Suprapubic skin (tissue), 4 donors: ENCODE data around the gene PLCG2. TPM values are rescaled to one million over a fixed set of nuclear protein-coding genes. Genes with fewer than 3 reads are reported as not detected.
"Not testable (repeated sequence)": the region's sequence is repeated elsewhere in the genome, so short reads cannot be mapped to it uniquely, and the experiment has no call there.

Source experiments
- DNase-seq, 2 donors: peaks; one replicate each; pipeline ENCODE4 v3.0.0-alpha.2; 2019; ENCODE audit warnings: low spot score in 2 of 2
- H3K27ac ChIP-seq: fragments of 200-600 bp; sonication (generic); one replicate; pipeline ENCODE4 v1.5.1; 2019
- H3K27me3 ChIP-seq: fragments of 200-600 bp; sonication (generic); one replicate; pipeline ENCODE4 v1.5.1; 2019
- H3K36me3 ChIP-seq: fragments of 200-600 bp; sonication (generic); one replicate; pipeline ENCODE4 v1.5.1; 2019
- H3K4me1 ChIP-seq: fragments of 200-600 bp; sonication (generic); one replicate; pipeline ENCODE4 v1.5.1; 2019
- H3K4me3 ChIP-seq: fragments of 200-600 bp; sonication (generic); one replicate; pipeline ENCODE4 v1.5.1; 2019; ENCODE audit warnings: mild to moderate bottlenecking
- H3K9me3 ChIP-seq: fragments of 200-600 bp; sonication (generic); one replicate; pipeline ENCODE4 v1.5.1; 2019
- CTCF ChIP-seq, 2 donors: fragments of 200-600 bp in 1 of 2; fragments of 450-650 bp in 1 of 2; sonication (generic) in 1 of 2; IDR thresholded peaks; one replicate each; pipeline ENCODE4 v1.5.1; 2016 to 2019; ENCODE audit warnings: antibody characterized with exemption in 2 of 2, mild to moderate bottlenecking in 1 of 2, moderate library complexity in 1 of 2
- EP300 ChIP-seq: sonication (generic); formaldehyde crosslinking; IDR thresholded peaks from one replicate; pipeline ENCODE4 v1.6.1; 2017; ENCODE audit warnings: antibody characterized with exemption
- POLR2A ChIP-seq, 2 donors: fragments of 450-650 bp; IDR thresholded peaks; one replicate each; pipeline ENCODE4 v1.6.1; 2017; ENCODE audit warnings: antibody characterized with exemption in 2 of 2, mild to moderate bottlenecking in 2 of 2, moderate library complexity in 2 of 2
- POLR2AphosphoS5 ChIP-seq, 3 donors: sonication (generic); formaldehyde crosslinking; IDR thresholded peaks; one replicate each; pipeline ENCODE4 v1.6.1; 2017; ENCODE audit warnings: antibody characterized with exemption in 3 of 3
- WGBS: methylation state at CpG from one replicate; pipeline ENCODE4 v1.1.5; 2018; 5-methylcytosine and 5-hydroxymethylcytosine counted together
- total RNA-seq, 4 donors: library from RNA; depleted of rRNA; stranded (reverse); fragments of >200 nt; gene quantifications; one replicate each; pipeline ENCODE4 v1.1.0, GENCODE V29; 2016

The PLCG2 gene
- total RNA-seq, 4 donors from 2014 or later: 6.5 to 24.1 (median 10.5) TPM

GRCh38 chr16:81971853-81972252 is 192.8 kb downstream of the PLCG2 start:
- DNase-seq: no peak
- 98% methylated on average over 1 of the region's 1 CpG for WGBS
- Histone ChIP-seq H3K4me1 (no peaks in the 10 kb centered on the region), H3K36me3 (no peaks in the 10 kb centered on the region), H3K27ac (no peak overlapping the region), H3K9me3 (no peaks in the 10 kb centered on the region), H3K4me3 (no peak overlapping the region), H3K27me3 (no peaks in the 10 kb centered on the region)
- no peak for TF ChIP-seq POLR2AphosphoS5 (IDR thresholded peaks at IDR 0.05)
- no peak for TF ChIP-seq EP300
- no peak for TF ChIP-seq POLR2A (IDR thresholded peaks at IDR 0.05)
- no peak for TF ChIP-seq CTCF (IDR thresholded peaks at IDR 0.05)

- DNase-seq: no peak
- 64% methylated on average over 2 of the region's 2 CpGs for WGBS
- no peak overlapping the region for H3K27ac ChIP-seq
- no peaks in the 10 kb centered on the region for H3K4me1 ChIP-seq
- H3K9me3 ChIP-seq: no peaks in the 10 kb centered on the region
- no peaks in the 10 kb centered on the region for H3K36me3 ChIP-seq
- no peak for TF ChIP-seq CTCF (IDR thresholded peaks at IDR 0.05)
- H3K27me3 ChIP-seq: no peaks in the 10 kb centered on the region
- H3K4me3 ChIP-seq: no peak overlapping the region
These were observed 194.6 kb downstream of the PLCG2 start for GRCh38 chr16:81973737-81974136.

GRCh38 chr16:81975637-81976036 is 196.5 kb downstream of the PLCG2 start:
- no peaks in the 10 kb centered on the region for H3K9me3 ChIP-seq
- WGBS: 46% methylated on average over 1 of the region's 1 CpG
- no peaks in the 10 kb centered on the region for H3K27me3 ChIP-seq
- H3K4me1 ChIP-seq: no peaks in the 10 kb centered on the region
- H3K36me3 ChIP-seq: no peaks in the 10 kb centered on the region
- H3K4me3 ChIP-seq: no peak overlapping the region
- TF ChIP-seq POLR2AphosphoS5 (IDR thresholded peaks at IDR 0.05) (no peak), CTCF (IDR thresholded peaks at IDR 0.05) (no peak), POLR2A (IDR thresholded peaks at IDR 0.05) (no peak), EP300 (no peak)
- DNase-seq: no peak
- H3K27ac ChIP-seq: no peak overlapping the region

GRCh38 chr16:81977335-81977942 is 198.3 kb downstream of the PLCG2 start:
- DNase-seq, H3K27me3 ChIP-seq, H3K36me3 ChIP-seq, H3K9me3 ChIP-seq, H3K27ac ChIP-seq, H3K4me1 ChIP-seq, H3K4me3 ChIP-seq: not testable (repeated sequence)
- WGBS: 90% methylated on average over 26 of the region's 26 CpGs

GRCh38 chr16:81987121-81987520 is 208.0 kb downstream of the PLCG2 start:
- no peak overlapping the region for H3K27ac ChIP-seq
- no peaks in the 10 kb centered on the region for H3K4me1 ChIP-seq
- H3K4me3 ChIP-seq: no peak overlapping the region
- H3K9me3 ChIP-seq: no peaks in the 10 kb centered on the region
- DNase-seq: no peak
- H3K36me3 ChIP-seq: no peaks in the 10 kb centered on the region
- no peaks in the 10 kb centered on the region for H3K27me3 ChIP-seq
- 90% methylated on average over 8 of the region's 8 CpGs for WGBS
- TF ChIP-seq CTCF (IDR thresholded peaks at IDR 0.05) (no peak), POLR2AphosphoS5 (IDR thresholded peaks at IDR 0.05) (no peak), EP300 (no peak), POLR2A (IDR thresholded peaks at IDR 0.05) (no peak)

GRCh38 chr16:81987706-81988105 is 208.6 kb downstream of the PLCG2 start:
- H3K4me3 ChIP-seq: no peak overlapping the region
- no peaks in the 10 kb centered on the region for H3K4me1 ChIP-seq
- WGBS: 66% methylated on average over 5 of the region's 5 CpGs
- H3K27ac ChIP-seq: no peak overlapping the region
- no peak for DNase-seq
- TF ChIP-seq CTCF (IDR thresholded peaks at IDR 0.05) (no peak), POLR2AphosphoS5 (IDR thresholded peaks at IDR 0.05) (no peak), POLR2A (IDR thresholded peaks at IDR 0.05) (no peak), EP300 (no peak)
- H3K9me3 ChIP-seq: no peaks in the 10 kb centered on the region
- H3K27me3 ChIP-seq: no peaks in the 10 kb centered on the region
- no peaks in the 10 kb centered on the region for H3K36me3 ChIP-seq
